Endothelial cell of umbilical vein (primary cell): ENCODE data around the gene FGF12. TPM values are rescaled to one million over a fixed set of nuclear protein-coding genes. Genes with fewer than 3 reads are reported as not detected.

Source experiments
- BruUV-seq: library from RNA; stranded (reverse); fragments of 400-500 nt; replicated peaks from 2 replicates; lab custom pipeline; 2021; lab: Mats Ljungman, UMichigan
- CTCF ChIA-PET: fragments of 300-600, 350-600 bp; sonication (Branson Sonifier 250); formaldehyde crosslinking; loops from one replicate; lab custom pipeline; 2021; ENCODE audit warnings: antibody characterized with exemption, inconsistent platforms; lab: Charles Lee
- POLR2A ChIA-PET: fragments of 300-600, 350-600 bp; sonication (Branson Sonifier 250); formaldehyde crosslinking; loops from one replicate; lab custom pipeline; 2021; ENCODE audit warnings: antibody characterized with exemption, inconsistent platforms; lab: Charles Lee
- DNase-seq: peaks from one replicate; pipeline ENCODE4 v3.0.0-alpha.2; 2011; ENCODE audit warnings: low read depth, low spot score
- FAIRE-seq: peaks from 2 replicates; lab custom pipeline; 2011; peaks lifted over from hg19 to GRCh38; lab: Jason Lieb, UNC
- H2AFZ ChIP-seq: 2 replicates; pipeline ENCODE4 v1.6.0; 2012; ENCODE audit warnings: low read depth, low read length, control low read depth, inconsistent platforms
- H3K27ac ChIP-seq: 2 replicates; pipeline ENCODE4 v1.5.1; 2011; ENCODE audit warnings: low read depth, mild to moderate bottlenecking, control low read depth, low read length, moderate library complexity; ENCODE audit not compliant: insufficient read depth
- H3K27me3 ChIP-seq, 2 experiments: 2 replicates each; pipeline versions ENCODE4 v1.6.0 to v1.6.1; 2011; ENCODE audit warnings: low read length in 2 of 2, mixed read lengths in 1 of 2; ENCODE audit not compliant: control insufficient read depth in 2 of 2, insufficient read depth in 2 of 2
- H3K36me3 ChIP-seq, 2 experiments: 2 replicates in 1 of 2; 3 replicates in 1 of 2; pipeline ENCODE4 v1.5.1; 2011; ENCODE audit warnings: low read length in 2 of 2, mild to moderate bottlenecking in 1 of 2, moderate library complexity in 1 of 2; ENCODE audit not compliant: control insufficient read depth in 2 of 2, insufficient read depth in 2 of 2; ENCODE audit errors: extremely low read depth in 1 of 2
- H3K4me1 ChIP-seq: 3 replicates; pipeline ENCODE4 v1.5.1; 2011; ENCODE audit warnings: mild to moderate bottlenecking, low read length; ENCODE audit not compliant: control insufficient read depth, insufficient read depth; ENCODE audit errors: extremely low read depth
- H3K4me2 ChIP-seq: 2 replicates; pipeline ENCODE4 v1.6.1; 2011; ENCODE audit warnings: low read length, control low read depth, mixed read lengths; ENCODE audit not compliant: insufficient read depth
- H3K4me3 ChIP-seq, 3 experiments: fragments of 200-600 bp in 1 of 3; sonication (generic), shearing (Covaris generic) in 1 of 3; replicated peaks in 1 of 3; 2 replicates each; pipeline ENCODE4 v1.5.1; 2011 to 2016; ENCODE audit warnings: control low read depth in 3 of 3, low read length in 3 of 3, mild to moderate bottlenecking in 2 of 3, inconsistent platforms in 1 of 3, low read depth in 1 of 3, moderate library complexity in 1 of 3; ENCODE audit not compliant: insufficient read depth in 1 of 3
- H3K79me2 ChIP-seq: 2 replicates; pipeline ENCODE4 v1.6.0; 2012; ENCODE audit warnings: low read length, inconsistent platforms; ENCODE audit not compliant: control insufficient read depth, insufficient read depth
- H3K9ac ChIP-seq: replicated peaks from 2 replicates; pipeline ENCODE3; 2011; ENCODE audit warnings: low read length, control low read depth; ENCODE audit not compliant: insufficient read depth; ENCODE audit errors: extremely low read depth
- H3K9me1 ChIP-seq: replicated peaks from 3 replicates; pipeline ENCODE4 v1.6.0; 2011; ENCODE audit warnings: mild to moderate bottlenecking, low read length; ENCODE audit not compliant: control insufficient read depth, insufficient read depth; ENCODE audit errors: extremely low read depth
- H3K9me3 ChIP-seq: replicated peaks from 2 replicates; pipeline ENCODE4 v1.5.1; 2012; ENCODE audit warnings: low read length, inconsistent platforms; ENCODE audit not compliant: control insufficient read depth, insufficient read depth
- H4K20me1 ChIP-seq: replicated peaks from 2 replicates; pipeline ENCODE3; 2011; ENCODE audit warnings: mild to moderate bottlenecking, low read length; ENCODE audit not compliant: control insufficient read depth, insufficient read depth; ENCODE audit errors: extremely low read depth
- CTCF ChIP-seq, 2 donors: IDR thresholded peaks; 1 replicate in 1 of 2; 2 replicates in 1 of 2; pipeline ENCODE4 v1.5.1; 2011; ENCODE audit warnings: low read length in 2 of 2, mild to moderate bottlenecking in 2 of 2, moderate library complexity in 2 of 2, control low read depth in 1 of 2, inconsistent platforms in 1 of 2, low read depth in 1 of 2; ENCODE audit not compliant: insufficient read depth in 1 of 2; ENCODE audit errors: extremely low read depth in 1 of 2
- MYC ChIP-seq: IDR thresholded peaks from one replicate; pipeline ENCODE4 v1.6.1; 2011; ENCODE audit warnings: mild to moderate bottlenecking, low read depth, low read length
- dilution Hi-C: fragments of 300-500 bp; cut with MboI; formaldehyde crosslinking; loops from one replicate; pipeline ENCODE4 v1.15.0; 2019; ENCODE audit warnings: low sequenced_read_pairs; ENCODE audit not compliant: extremely low pct_ligation_motif_present
- intact Hi-C: fragments of 100-400 bp; cut with micrococcal nuclease; formaldehyde crosslinking; loops from one replicate; pipeline ENCODE4 v1.10.0; 2022
- polyA plus RNA-seq, 4 experiments: library from polyadenylated mRNA; depleted of rRNA in 3 of 4; stranded (reverse) in 3 of 4; unstranded in 1 of 4; fragments of >200 nt; gene quantifications; 2 replicates each; pipeline versions ENCODE4 v1.2.1 to v1.2.3, GENCODE V29; 2011 to 2012; ENCODE audit warnings: missing spikeins in 1 of 4
- total RNA-seq: library from RNA; stranded (reverse); gene quantifications from 2 replicates; pipeline ENCODE4 v1.2.3, GENCODE V29; 2021

FGF12 gene
- total and polyA plus RNA-seq, 2 donors (not counting 3 experiments of a cell fraction or from before 2014, with no cell fraction given), result 0.72 to 2.5 TPM

GRCh38 chr3:192514754-192515663 is 212.3 kb downstream of the FGF12 start:
- Histone ChIP-seq H3K9me3 (no peaks in the 10 kb centered on the region), H3K9ac (no peak overlapping the region), H3K27ac (no peak overlapping the region), H3K36me3 (no peaks in the 10 kb centered on the region), H3K9me1 (no peaks in the 10 kb centered on the region), H4K20me1 (no peaks in the 10 kb centered on the region), H3K27me3 (peaks cover 21 to 39% of the 10 kb centered on the region in 2 experiments), H3K79me2 (no peaks in the 10 kb centered on the region), H2AFZ (no peak overlapping the region), H3K4me3 (no peak overlapping the region), H3K4me1 (no peaks in the 10 kb centered on the region), H3K4me2 (peak overlapping the region; percentile 30)
- BruUV-seq, result no TSS peak
- dilution Hi-C loops, result no loop called here
- DNase-seq, result no peak
- intact Hi-C loops, result loop anchor here (1.0 kb wide), 1 partner anchor 212 kb away; the partner anchor contains the start of gene FGF12
- peak in 1 of 2 donors; percentile 5 for TF ChIP-seq CTCF (IDR thresholded peaks at IDR 0.05; ENCODE audit: extremely low read depth in 1 of 2, insufficient read depth in 1 of 2, low read depth in 1 of 2, low read length in 2 of 2)
- no peak for TF ChIP-seq MYC
- CTCF ChIA-PET, result no interaction called here
- no peak for FAIRE-seq
- POLR2A ChIA-PET, result interaction anchor here (0.6 kb wide), 1 partner anchor 1837 kb away, joined by 6 read pairs; no protein-coding TSS in a partner anchor
